SK-N-SH treated with all-trans-retinoic acid at 6 μM for 48 hours (cell line): ENCODE results near the gene RFFL.

Source experiments
- ARNTL ChIP-seq: fragments of 450-650 bp; formaldehyde crosslinking; IDR thresholded peaks from 2 replicates; pipeline ENCODE4 v1.5.0; 2020; ENCODE audit warnings: low read depth, mild to moderate bottlenecking, moderate library complexity, borderline replicate concordance
- CSDC2 ChIP-seq: fragments of 250-450 bp; sonication (Bioruptor Pico); IDR thresholded peaks from 2 replicates; pipeline ENCODE4 v1.5.0; 2020; ENCODE audit warnings: mild to moderate bottlenecking, moderate library complexity
- ISL1 ChIP-seq: fragments of 250-450 bp; sonication (Bioruptor Pico); IDR thresholded peaks from 2 replicates; pipeline ENCODE4 v2.1.2; 2022; ENCODE audit warnings: mild to moderate bottlenecking, moderate library complexity
- OSR1 ChIP-seq: fragments of 250-450 bp; sonication (Bioruptor Pico); IDR thresholded peaks from 2 replicates; pipeline ENCODE4 v1.8.0; 2022; ENCODE audit warnings: moderate library complexity, mild to moderate bottlenecking, inconsistent platforms
- SNAI2 ChIP-seq: fragments of 250-450 bp; sonication (Bioruptor Pico); IDR thresholded peaks from 2 replicates; pipeline ENCODE4 v1.5.0; 2020; ENCODE audit warnings: mild to moderate bottlenecking, moderate library complexity
- ZC3H10 ChIP-seq: fragments of 250-450 bp; sonication (Bioruptor Pico); IDR thresholded peaks from 2 replicates; pipeline ENCODE4 v1.5.1; 2021; ENCODE audit warnings: mild to moderate bottlenecking, moderate library complexity
- ZFP30 ChIP-seq: fragments of 450-650 bp; formaldehyde crosslinking; IDR thresholded peaks from 2 replicates; pipeline ENCODE4 v1.5.0; 2022; ENCODE audit warnings: mild to moderate bottlenecking, moderate library complexity
- ZNF8 ChIP-seq: fragments of 450-650 bp; formaldehyde crosslinking; IDR thresholded peaks from 2 replicates; pipeline ENCODE4 v1.5.0; 2020; ENCODE audit warnings: mild to moderate bottlenecking, moderate library complexity
- TF ChIP-seq, protein P1 (sequence below): fragments of 250-450 bp; sonication (Bioruptor Pico); IDR thresholded peaks from 2 replicates; pipeline ENCODE4 v1.5.0; 2020; ENCODE audit warnings: mild to moderate bottlenecking, moderate library complexity
- TF ChIP-seq, protein P2 (sequence below): fragments of 250-450 bp; sonication (Bioruptor Pico); IDR thresholded peaks from 2 replicates; pipeline ENCODE4 v1.8.0; 2020; ENCODE audit warnings: mild to moderate bottlenecking, moderate library complexity, borderline replicate concordance
- TF ChIP-seq, protein P3 (sequence below): fragments of 250-450 bp; sonication (Bioruptor Pico); IDR thresholded peaks from 2 replicates; pipeline ENCODE4 v1.5.1; 2020; ENCODE audit warnings: low read depth, mild to moderate bottlenecking, moderate library complexity

DNA sequence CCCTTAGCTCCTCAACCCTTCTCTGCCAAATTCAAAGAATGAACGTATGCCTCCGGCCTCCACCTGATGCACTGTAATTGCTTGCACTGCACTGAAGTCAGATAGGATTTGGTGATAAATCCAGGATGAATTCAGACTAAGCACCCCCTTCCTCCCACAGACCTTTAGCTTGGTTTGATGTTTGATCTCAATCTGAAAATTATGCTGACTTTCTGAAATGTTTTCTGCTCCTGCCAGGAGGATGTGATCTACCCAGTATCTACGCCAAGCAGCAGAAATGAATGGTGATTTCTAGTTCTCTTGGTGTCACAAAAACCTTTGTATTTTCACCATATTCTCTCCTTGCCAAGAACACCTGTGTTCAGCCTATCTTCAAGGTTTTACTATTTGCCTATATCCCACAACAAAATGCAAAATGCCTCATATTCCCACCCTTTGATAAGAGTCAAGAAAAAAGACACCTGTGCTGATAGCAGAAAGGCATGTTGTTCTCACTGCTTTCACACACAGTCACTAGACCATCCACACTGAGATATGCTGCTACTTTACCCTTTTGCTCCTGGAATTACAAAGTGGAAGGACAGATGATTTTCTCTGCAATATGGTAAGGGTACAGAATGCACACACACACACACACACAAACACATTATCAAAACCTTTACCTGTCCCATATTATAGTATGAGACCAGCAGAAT is 14.7 kb downstream of the RFFL start:
- TF ChIP-seq ARNTL (CRISPR knock-in tag) (no peak), CSDC2 (no peak), OSR1 (no peak), ZC3H10 (CRISPR knock-in tag) (no peak), ZNF8 (no peak), ZFP30 (CRISPR knock-in tag) (no peak), SNAI2 (CRISPR knock-in tag) (no peak), ISL1 (CRISPR knock-in tag) (no peak)
- TF ChIP-seq, protein P1, sequence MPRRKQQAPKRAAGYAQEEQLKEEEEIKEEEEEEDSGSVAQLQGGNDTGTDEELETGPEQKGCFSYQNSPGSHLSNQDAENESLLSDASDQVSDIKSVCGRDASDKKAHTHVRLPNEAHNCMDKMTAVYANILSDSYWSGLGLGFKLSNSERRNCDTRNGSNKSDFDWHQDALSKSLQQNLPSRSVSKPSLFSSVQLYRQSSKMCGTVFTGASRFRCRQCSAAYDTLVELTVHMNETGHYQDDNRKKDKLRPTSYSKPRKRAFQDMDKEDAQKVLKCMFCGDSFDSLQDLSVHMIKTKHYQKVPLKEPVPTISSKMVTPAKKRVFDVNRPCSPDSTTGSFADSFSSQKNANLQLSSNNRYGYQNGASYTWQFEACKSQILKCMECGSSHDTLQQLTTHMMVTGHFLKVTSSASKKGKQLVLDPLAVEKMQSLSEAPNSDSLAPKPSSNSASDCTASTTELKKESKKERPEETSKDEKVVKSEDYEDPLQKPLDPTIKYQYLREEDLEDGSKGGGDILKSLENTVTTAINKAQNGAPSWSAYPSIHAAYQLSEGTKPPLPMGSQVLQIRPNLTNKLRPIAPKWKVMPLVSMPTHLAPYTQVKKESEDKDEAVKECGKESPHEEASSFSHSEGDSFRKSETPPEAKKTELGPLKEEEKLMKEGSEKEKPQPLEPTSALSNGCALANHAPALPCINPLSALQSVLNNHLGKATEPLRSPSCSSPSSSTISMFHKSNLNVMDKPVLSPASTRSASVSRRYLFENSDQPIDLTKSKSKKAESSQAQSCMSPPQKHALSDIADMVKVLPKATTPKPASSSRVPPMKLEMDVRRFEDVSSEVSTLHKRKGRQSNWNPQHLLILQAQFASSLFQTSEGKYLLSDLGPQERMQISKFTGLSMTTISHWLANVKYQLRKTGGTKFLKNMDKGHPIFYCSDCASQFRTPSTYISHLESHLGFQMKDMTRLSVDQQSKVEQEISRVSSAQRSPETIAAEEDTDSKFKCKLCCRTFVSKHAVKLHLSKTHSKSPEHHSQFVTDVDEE (CRISPR knock-in tag), result no peak
- TF ChIP-seq, protein P2, sequence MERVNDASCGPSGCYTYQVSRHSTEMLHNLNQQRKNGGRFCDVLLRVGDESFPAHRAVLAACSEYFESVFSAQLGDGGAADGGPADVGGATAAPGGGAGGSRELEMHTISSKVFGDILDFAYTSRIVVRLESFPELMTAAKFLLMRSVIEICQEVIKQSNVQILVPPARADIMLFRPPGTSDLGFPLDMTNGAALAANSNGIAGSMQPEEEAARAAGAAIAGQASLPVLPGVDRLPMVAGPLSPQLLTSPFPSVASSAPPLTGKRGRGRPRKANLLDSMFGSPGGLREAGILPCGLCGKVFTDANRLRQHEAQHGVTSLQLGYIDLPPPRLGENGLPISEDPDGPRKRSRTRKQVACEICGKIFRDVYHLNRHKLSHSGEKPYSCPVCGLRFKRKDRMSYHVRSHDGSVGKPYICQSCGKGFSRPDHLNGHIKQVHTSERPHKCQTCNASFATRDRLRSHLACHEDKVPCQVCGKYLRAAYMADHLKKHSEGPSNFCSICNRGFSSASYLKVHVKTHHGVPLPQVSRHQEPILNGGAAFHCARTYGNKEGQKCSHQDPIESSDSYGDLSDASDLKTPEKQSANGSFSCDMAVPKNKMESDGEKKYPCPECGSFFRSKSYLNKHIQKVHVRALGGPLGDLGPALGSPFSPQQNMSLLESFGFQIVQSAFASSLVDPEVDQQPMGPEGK (CRISPR knock-in tag), result no peak
- TF ChIP-seq, protein P3, sequence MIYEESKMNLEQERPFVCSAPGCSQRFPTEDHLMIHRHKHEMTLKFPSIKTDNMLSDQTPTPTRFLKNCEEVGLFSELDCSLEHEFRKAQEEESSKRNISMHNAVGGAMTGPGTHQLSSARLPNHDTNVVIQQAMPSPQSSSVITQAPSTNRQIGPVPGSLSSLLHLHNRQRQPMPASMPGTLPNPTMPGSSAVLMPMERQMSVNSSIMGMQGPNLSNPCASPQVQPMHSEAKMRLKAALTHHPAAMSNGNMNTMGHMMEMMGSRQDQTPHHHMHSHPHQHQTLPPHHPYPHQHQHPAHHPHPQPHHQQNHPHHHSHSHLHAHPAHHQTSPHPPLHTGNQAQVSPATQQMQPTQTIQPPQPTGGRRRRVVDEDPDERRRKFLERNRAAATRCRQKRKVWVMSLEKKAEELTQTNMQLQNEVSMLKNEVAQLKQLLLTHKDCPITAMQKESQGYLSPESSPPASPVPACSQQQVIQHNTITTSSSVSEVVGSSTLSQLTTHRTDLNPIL (CRISPR knock-in tag), result no peak
